ENCODE data around the gene ZNF831.
A peak's percentile ranks its signal among the peaks of the same experiment; 100 is the strongest.

Gene ZNF831

DNA sequence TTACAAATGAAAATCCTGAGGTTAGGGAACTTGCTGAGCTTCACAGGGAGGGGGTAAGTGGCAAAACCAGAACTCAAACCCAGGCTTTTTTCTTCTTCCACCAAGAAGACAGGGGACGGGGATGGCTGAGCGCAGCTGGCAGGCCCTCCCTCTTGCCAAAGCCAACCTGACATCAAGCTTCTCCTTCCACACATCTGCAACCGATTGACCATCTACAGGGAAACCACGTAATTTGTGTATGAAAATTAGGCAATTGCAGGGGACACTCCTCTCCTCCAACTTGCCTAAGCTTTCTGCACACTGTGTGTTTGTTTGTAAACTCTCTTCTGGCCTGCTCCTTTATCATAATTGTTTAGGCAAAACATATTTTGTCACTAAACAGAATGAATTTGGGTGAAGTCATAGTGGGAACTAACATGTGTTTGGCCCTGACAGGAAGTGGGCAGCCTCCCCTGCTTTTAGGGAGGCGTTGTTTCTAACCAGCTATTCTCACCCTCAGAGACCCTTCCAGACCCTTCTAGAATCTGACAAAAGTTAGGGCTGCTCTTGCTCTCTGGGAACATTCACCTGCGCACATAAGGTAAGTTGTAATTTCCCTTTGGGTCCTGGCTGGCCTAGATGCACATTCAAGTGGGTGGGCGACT is 18.9 kb downstream of the ZNF831 start:
- DNase-seq: no peak

- no peak for DNase-seq
Measured at GRCh38 chr20:59183751-59184150, 20.1 kb downstream of the ZNF831 start.

- DNase-seq: no peak
Measured at GRCh38 chr20:59184880-59185447, 21.3 kb downstream of the ZNF831 start.

DNA sequence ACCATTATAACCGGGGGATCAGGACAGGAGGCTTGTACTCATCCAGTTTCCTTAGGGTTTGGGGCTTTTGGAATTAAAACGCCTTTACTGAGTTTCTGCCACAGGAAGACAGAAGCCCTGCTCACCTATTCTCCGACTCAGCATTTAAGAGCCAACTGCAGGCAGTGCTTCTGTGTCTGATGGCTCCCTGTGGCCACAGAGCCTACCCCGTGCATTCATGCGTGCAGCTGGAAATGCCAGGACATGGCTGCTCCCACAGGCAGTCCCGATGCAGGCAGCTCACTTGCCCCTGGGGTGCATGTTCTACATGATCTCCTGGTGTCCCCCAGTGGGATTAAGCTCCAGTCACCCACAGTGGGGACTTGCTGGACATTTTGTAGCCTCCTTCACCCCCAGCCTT is 22.2 kb downstream of the ZNF831 start:
- DNase-seq: no peak

DNA sequence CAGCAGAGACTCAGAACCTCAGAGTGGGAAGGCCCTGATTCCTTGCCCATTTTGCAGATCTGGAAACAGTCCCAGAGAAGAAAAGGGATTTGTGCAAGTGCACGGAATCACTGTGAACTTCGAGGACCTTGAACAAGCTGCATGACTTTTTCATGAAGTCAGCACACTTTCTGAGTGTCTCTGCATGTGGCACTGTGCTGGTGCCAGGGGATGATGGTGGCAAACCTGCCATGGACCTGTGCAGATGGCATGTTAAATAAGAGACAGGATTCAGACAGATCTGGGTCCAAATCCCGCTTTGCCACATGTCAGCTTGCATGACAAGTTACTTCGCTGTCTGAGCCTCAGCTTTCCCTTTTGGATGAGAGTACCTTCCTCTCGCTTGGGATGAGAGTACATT is 26.8 kb downstream of the ZNF831 start:
- no peak for DNase-seq

DNA sequence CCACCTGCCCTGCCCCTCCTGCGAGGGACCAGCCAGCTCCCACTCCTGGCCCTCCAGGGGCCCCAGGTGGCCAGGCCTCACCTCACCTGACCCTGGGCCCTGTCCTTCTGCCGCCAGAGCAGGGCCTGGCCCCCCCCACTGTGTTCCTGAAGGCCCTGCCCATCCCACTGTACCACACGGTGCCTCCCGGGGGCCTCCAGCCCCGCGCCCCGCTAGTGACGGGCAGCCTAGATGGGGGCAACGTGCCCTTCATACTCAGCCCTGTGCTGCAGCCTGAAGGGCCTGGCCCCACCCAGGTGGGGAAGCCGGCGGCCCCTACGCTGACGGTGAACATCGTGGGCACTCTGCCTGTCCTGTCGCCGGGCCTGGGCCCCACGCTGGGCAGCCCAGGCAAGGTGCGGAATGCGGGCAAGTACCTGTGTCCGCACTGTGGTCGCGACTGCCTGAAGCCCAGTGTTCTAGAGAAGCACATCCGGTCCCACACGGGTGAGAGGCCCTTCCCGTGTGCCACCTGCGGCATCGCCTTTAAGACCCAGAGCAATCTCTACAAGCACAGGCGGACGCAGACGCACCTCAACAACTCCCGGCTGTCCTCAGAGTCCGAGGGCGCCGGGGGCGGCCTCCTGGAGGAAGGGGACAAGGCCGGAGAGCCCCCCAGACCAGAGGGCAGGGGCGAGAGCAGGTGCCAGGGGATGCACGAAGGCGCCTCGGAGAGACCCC is 27.6 kb downstream of the ZNF831 start:
- no peak for DNase-seq

GRCh38 chr20:59191756-59192532 is 28.3 kb downstream of the ZNF831 start:
- DNase-seq: no peak

GRCh38 chr20:59192533-59192896 is 28.9 kb downstream of the ZNF831 start:
- DNase-seq: no peak

- no peak for DNase-seq
Measured at GRCh38 chr20:59193325-59193724, 29.7 kb downstream of the ZNF831 start.

- DNase-seq: no peak
Measured at GRCh38 chr20:59194023-59194935, 30.7 kb downstream of the ZNF831 start.

DNA sequence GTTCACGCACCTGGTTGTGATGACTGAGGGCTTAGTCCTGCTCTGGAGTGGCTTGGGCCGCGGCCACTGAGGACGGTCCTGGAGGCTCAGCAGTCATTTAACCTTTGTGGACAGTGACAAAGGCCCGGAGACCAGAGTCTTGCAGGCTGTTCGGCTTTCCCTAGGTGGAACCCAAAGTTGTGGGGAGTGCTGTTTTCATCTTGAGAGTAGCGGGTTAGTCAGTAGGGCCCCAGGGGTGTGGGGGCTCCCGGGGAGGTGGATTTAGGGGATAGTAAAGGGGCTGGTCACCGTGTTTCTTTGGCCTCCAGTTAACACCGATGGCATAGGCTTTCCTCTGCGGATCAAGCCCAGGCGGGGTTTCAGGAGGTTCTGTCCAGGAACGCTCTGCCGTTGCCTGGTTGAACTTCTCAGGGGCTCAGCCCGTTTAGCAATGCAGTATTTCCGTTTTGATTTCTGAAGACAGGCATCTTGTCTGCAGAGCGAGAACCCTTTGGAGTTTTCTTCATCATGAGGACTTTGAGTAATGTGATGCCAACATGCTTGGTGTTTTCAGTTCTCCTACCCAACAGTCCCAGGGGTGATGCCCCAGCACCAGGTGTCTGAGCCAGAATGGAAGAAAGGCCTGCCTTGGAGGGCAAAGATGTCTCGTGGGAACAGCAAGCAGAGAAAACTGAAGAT is 31.8 kb downstream of the ZNF831 start:
- no peak for DNase-seq

GRCh38 chr20:59204165-59204894 is 40.7 kb downstream of the ZNF831 start:
- DNase-seq: no peak

GRCh38 chr20:59205044-59205443 is 41.4 kb downstream of the ZNF831 start:
- no peak for DNase-seq

DNA sequence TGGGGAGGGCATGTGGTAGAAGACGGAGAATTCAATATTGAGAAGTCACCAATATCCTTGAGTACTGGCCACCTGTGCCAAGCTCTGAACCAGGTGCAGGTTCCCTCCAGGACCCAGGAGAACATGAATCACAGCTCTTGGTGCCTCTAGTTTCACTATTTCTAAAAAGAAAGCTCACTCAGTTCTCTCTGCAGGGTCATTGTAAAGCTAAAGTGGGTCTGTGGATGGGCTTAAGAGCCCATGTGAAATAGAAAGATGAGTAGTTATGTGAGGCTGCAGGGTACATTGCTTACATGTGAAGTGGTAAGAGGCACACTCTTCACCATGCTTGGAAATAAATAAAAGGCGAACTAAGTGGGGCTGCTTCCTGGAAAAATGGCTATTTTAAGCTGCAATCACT is 43.6 kb downstream of the ZNF831 start:
- no peak for DNase-seq

DNA sequence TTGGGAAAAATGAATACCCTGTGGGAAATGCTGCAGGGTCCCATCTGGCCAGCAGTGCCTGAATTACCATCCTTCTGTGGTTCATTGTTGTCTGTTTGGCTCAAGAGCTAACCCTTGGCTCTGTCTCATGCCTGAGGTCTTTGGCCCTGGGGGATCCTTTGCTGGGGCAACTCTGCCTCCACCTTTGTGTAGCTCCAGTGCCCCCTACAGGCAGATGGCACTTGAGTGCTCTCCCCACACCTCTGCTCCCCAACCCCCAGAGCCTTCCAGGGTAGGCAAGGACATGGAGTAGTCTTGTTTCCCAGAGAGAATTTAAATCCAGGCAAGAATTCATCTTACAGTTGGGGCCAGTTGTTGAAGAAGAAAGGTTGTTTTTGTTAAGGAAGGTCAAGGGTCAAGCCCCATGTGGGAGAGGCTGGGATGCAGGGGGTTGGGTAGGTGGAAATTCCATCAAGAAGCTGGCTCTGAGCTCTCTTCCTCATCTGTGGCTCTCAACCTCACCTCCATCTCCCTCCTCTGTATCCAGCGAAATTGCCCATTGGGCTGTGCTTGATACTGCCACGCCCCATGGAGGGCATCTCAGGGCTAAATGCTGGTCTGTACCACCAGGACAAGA is 44.2 kb downstream of the ZNF831 start:
- DNase-seq: peak; percentile 69

DNA sequence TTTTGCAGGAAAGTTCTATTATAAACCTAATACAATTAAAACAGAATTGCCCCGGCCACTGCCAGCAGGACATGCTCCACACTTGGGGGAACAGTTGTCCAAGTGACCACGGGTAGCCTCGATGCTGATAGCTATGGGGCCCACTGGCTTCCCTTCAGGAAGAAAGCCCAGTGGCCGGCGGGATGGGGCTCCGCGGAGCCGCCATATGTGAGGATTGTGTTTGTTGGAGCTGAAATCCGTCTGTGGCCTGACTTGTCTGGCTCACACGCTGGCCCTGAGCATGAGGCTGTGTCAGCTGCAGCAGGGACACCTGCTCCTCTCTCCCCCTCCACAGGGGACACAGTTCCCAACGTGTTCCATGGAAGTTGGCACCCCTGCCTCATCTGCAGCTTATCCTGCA is 46.6 kb downstream of the ZNF831 start:
- no peak for DNase-seq

- no peak for DNase-seq
Measured at GRCh38 chr20:59211208-59211765, 47.7 kb downstream of the ZNF831 start.

GRCh38 chr20:59214073-59214472 is 50.5 kb downstream of the ZNF831 start:
- DNase-seq: no peak

- no peak for DNase-seq
Measured at GRCh38 chr20:59214606-59215547, 51.3 kb downstream of the ZNF831 start.

Data from activated CD4-positive, alpha-beta T cell treated with anti-CD3 and anti-CD28 coated beads for 1 hour (primary cell).